ENCODE measurements around the gene LRFN5.
"Not testable (repeated sequence)": the region's sequence is repeated elsewhere in the genome, so short reads cannot be mapped to it uniquely, and the experiment has no call there.

The LRFN5 gene

GRCh38 chr14:41636492-41637392 is 30.1 kb downstream of the LRFN5 start:
- DNase-seq (ENCODE audit: low read depth, low spot score): peak; percentile 43

- DNase-seq (ENCODE audit: low read depth, low spot score): no peak
These were observed 35.0 kb downstream of the LRFN5 start for GRCh38 chr14:41641690-41642089.

- no peak for DNase-seq (ENCODE audit: low read depth, low spot score)
These were observed 35.7 kb downstream of the LRFN5 start for GRCh38 chr14:41642367-41642766.

GRCh38 chr14:41642789-41643188 is 36.1 kb downstream of the LRFN5 start:
- no peak for DNase-seq (ENCODE audit: low read depth, low spot score)

- DNase-seq (ENCODE audit: low read depth, low spot score): no peak
These were observed 37.9 kb downstream of the LRFN5 start for GRCh38 chr14:41644606-41645005.

GRCh38 chr14:41650802-41651201 is 44.1 kb downstream of the LRFN5 start:
- DNase-seq (ENCODE audit: low read depth, low spot score): no peak

GRCh38 chr14:41654196-41654595 is 47.5 kb downstream of the LRFN5 start:
- no peak for DNase-seq (ENCODE audit: low read depth, low spot score)

- no peak for DNase-seq (ENCODE audit: low read depth, low spot score)
These were observed 56.2 kb downstream of the LRFN5 start for GRCh38 chr14:41662780-41663472.

GRCh38 chr14:41663473-41663850 is 56.8 kb downstream of the LRFN5 start:
- no peak for DNase-seq (ENCODE audit: low read depth, low spot score)

GRCh38 chr14:41666301-41666700 is 59.6 kb downstream of the LRFN5 start:
- DNase-seq (ENCODE audit: low read depth, low spot score): no peak

- peak; percentile 20 for DNase-seq (ENCODE audit: low read depth, low spot score)
These were observed 61.7 kb downstream of the LRFN5 start for GRCh38 chr14:41668356-41668755.

- DNase-seq (ENCODE audit: low read depth, low spot score): not testable (repeated sequence)
These were observed 66.9 kb downstream of the LRFN5 start for GRCh38 chr14:41673601-41674000.

- not testable (repeated sequence) for DNase-seq (ENCODE audit: low read depth, low spot score)
These were observed 67.9 kb downstream of the LRFN5 start for GRCh38 chr14:41674511-41674971.

GRCh38 chr14:41699486-41699885 is 92.8 kb downstream of the LRFN5 start:
- no peak for DNase-seq (ENCODE audit: low read depth, low spot score)

GRCh38 chr14:41718477-41719166 is 111.9 kb downstream of the LRFN5 start:
- DNase-seq (ENCODE audit: low read depth, low spot score): no peak

- DNase-seq (ENCODE audit: low read depth, low spot score): no peak
These were observed 132.5 kb downstream of the LRFN5 start for GRCh38 chr14:41739203-41739602.

GRCh38 chr14:41743140-41743539 is 136.5 kb downstream of the LRFN5 start:
- DNase-seq (ENCODE audit: low read depth, low spot score): no peak

- no peak for DNase-seq (ENCODE audit: low read depth, low spot score)
These were observed 142.8 kb downstream of the LRFN5 start for GRCh38 chr14:41749429-41749828.

GRCh38 chr14:41750575-41750974 is 143.9 kb downstream of the LRFN5 start:
- not testable (repeated sequence) for DNase-seq (ENCODE audit: low read depth, low spot score)

- no peak for DNase-seq (ENCODE audit: low read depth, low spot score)
These were observed 151.5 kb downstream of the LRFN5 start for GRCh38 chr14:41758011-41758665.

- no peak for DNase-seq (ENCODE audit: low read depth, low spot score)
These were observed 154.5 kb downstream of the LRFN5 start for GRCh38 chr14:41761204-41761603.

- no peak for DNase-seq (ENCODE audit: low read depth, low spot score)
These were observed 160.1 kb downstream of the LRFN5 start for GRCh38 chr14:41766772-41767171.
